H1 (cell line): ENCODE data around the gene RBFOX1. TPM values are rescaled to one million over a fixed set of nuclear protein-coding genes. Genes with fewer than 3 reads are reported as not detected.
A peak's percentile ranks its signal among the peaks of the same experiment; 100 is the strongest.

Experiments used
- CTCF ChIA-PET: fragments of 300-600 bp; sonication (Branson Sonifier 250); formaldehyde crosslinking; loops from one replicate; lab custom pipeline; 2021; ENCODE audit not compliant: partially characterized antibody; lab: Charles Lee
- POLR2A ChIA-PET: fragments of 300-600 bp; sonication (Branson Sonifier 250); formaldehyde crosslinking; loops from one replicate; lab custom pipeline; 2021; ENCODE audit warnings: inconsistent platforms; ENCODE audit not compliant: partially characterized antibody; lab: Charles Lee
- DNase-seq, 2 experiments: peaks; one replicate each; pipeline versions ENCODE4 v3.0.0 to v3.0.0-alpha.2; 2010 to 2022; ENCODE audit warnings: low spot score in 2 of 2, low read depth in 1 of 2, mixed read lengths in 1 of 2
- FAIRE-seq: peaks from 2 replicates; lab custom pipeline; 2011; peaks lifted over from hg19 to GRCh38; lab: Jason Lieb, UNC
- H2AFZ ChIP-seq: 2 replicates; pipeline ENCODE4 v1.8.1; 2012; ENCODE audit warnings: low read length, inconsistent platforms
- H2AK5ac ChIP-seq: 2 replicates; pipeline ENCODE4 v1.6.1; 2013; ENCODE audit warnings: low read depth, low read length
- H2BK120ac ChIP-seq: replicated peaks from 2 replicates; pipeline ENCODE3; 2013; ENCODE audit warnings: low read depth, low read length, inconsistent platforms
- H2BK12ac ChIP-seq: 2 replicates; pipeline ENCODE4 v1.6.1; 2013; ENCODE audit warnings: low read depth, low read length
- H2BK15ac ChIP-seq: 2 replicates; pipeline ENCODE4 v1.6.1; 2013; ENCODE audit warnings: low read length
- H2BK20ac ChIP-seq: 2 replicates; pipeline ENCODE4 v1.6.1; 2013; ENCODE audit warnings: low read length
- H2BK5ac ChIP-seq: 2 replicates; pipeline ENCODE4 v1.6.1; 2013; ENCODE audit warnings: low read depth, low read length
- H3K14ac ChIP-seq: 2 replicates; pipeline ENCODE4 v1.6.1; 2013; ENCODE audit warnings: inconsistent platforms; ENCODE audit not compliant: insufficient read length
- H3K18ac ChIP-seq: 2 replicates; pipeline ENCODE4 v1.6.1; 2013; ENCODE audit warnings: low read length; ENCODE audit errors: extremely low read depth
- H3K23ac ChIP-seq: 2 replicates; pipeline ENCODE4 v1.6.1; 2013; ENCODE audit warnings: inconsistent platforms; ENCODE audit not compliant: insufficient read length
- H3K23me2 ChIP-seq: 2 replicates; pipeline ENCODE4 v1.6.1; 2013; ENCODE audit warnings: low read depth, low read length
- H3K27ac ChIP-seq: 2 replicates; pipeline ENCODE4 v1.6.1; 2011; ENCODE audit warnings: low read depth, low read length, inconsistent platforms
- H3K27me3 ChIP-seq, 4 experiments: replicated peaks in 1 of 4; 1 replicate in 1 of 4; 2 replicates in 3 of 4; pipeline versions ENCODE4 v1.6.1 to v1.8.1; 2011 to 2013; ENCODE audit warnings: low read length in 3 of 4, mild to moderate bottlenecking in 3 of 4, inconsistent platforms in 2 of 4, mixed read lengths in 2 of 4, moderate library complexity in 1 of 4; ENCODE audit not compliant: control insufficient read depth in 3 of 4, insufficient read depth in 3 of 4; ENCODE audit errors: extremely low read depth in 1 of 4
- H3K36me3 ChIP-seq, 4 experiments: 2 replicates each; pipeline versions ENCODE4 v1.6.1 to v1.8.1; 2011 to 2013; ENCODE audit warnings: mild to moderate bottlenecking in 4 of 4, low read length in 3 of 4, moderate library complexity in 2 of 4, control low read depth in 1 of 4, inconsistent platforms in 1 of 4; ENCODE audit not compliant: insufficient read depth in 4 of 4, control insufficient read depth in 2 of 4
- H3K4ac ChIP-seq: replicated peaks from 2 replicates; pipeline ENCODE3; 2013; ENCODE audit warnings: low read length, low read depth, mixed read lengths, inconsistent platforms; ENCODE audit not compliant: insufficient read length
- H3K4me1 ChIP-seq, 4 experiments: replicated peaks in 1 of 4; 1 replicate in 1 of 4; 2 replicates in 3 of 4; pipeline versions ENCODE4 v1.6.1 to v1.8.1; 2011 to 2013; ENCODE audit warnings: low read length in 3 of 4, inconsistent platforms in 2 of 4, mixed read lengths in 1 of 4; ENCODE audit not compliant: insufficient read depth in 4 of 4, control insufficient read depth in 3 of 4
- H3K4me2 ChIP-seq, 2 experiments: 2 replicates each; pipeline versions ENCODE4 v1.6.1 to v1.8.1; 2011 to 2013; ENCODE audit warnings: low read depth in 2 of 2, low read length in 2 of 2, control low read depth in 1 of 2, inconsistent platforms in 1 of 2, mild to moderate bottlenecking in 1 of 2; ENCODE audit not compliant: insufficient read depth in 1 of 2
- H3K4me3 ChIP-seq, 4 experiments: fragments of 200-600, 300-600 bp in 1 of 4; sonication (generic), shearing (Covaris generic), sonication (Bioruptor Twin) in 1 of 4; 2 replicates each; pipeline versions ENCODE4 v1.5.1 to v1.8.1; 2011 to 2016; ENCODE audit warnings: low read length in 4 of 4, low read depth in 3 of 4, control low read depth in 2 of 4, inconsistent platforms in 2 of 4, mild to moderate bottlenecking in 2 of 4, mixed read lengths in 1 of 4, moderate library complexity in 1 of 4; ENCODE audit not compliant: insufficient read depth in 2 of 4; ENCODE audit errors: extremely low read depth in 1 of 4
- H3K56ac ChIP-seq: replicated peaks from 2 replicates; pipeline ENCODE3; 2013; ENCODE audit warnings: low read depth, mild to moderate bottlenecking, mixed read lengths, low read length, inconsistent platforms; ENCODE audit not compliant: insufficient read length
- H3K79me1 ChIP-seq: 2 replicates; pipeline ENCODE4 v1.6.1; 2013; ENCODE audit warnings: low read depth, low read length, control low read depth
- H3K79me2 ChIP-seq, 2 experiments: 2 replicates each; pipeline versions ENCODE4 v1.6.1 to v1.8.1; 2012 to 2013; ENCODE audit warnings: low read length in 2 of 2, mild to moderate bottlenecking in 2 of 2, inconsistent platforms in 1 of 2; ENCODE audit not compliant: insufficient read depth in 2 of 2, control insufficient read depth in 1 of 2
- H3K9ac ChIP-seq, 4 experiments: replicated peaks in 1 of 4; 1 replicate in 1 of 4; 2 replicates in 3 of 4; pipeline versions ENCODE4 v1.6.1 to v1.8.1; 2011 to 2013; ENCODE audit warnings: low read depth in 3 of 4, low read length in 3 of 4, control low read depth in 2 of 4, mild to moderate bottlenecking in 2 of 4, moderate library complexity in 2 of 4, inconsistent platforms in 1 of 4; ENCODE audit errors: extremely low read depth in 1 of 4
- H3K9me3 ChIP-seq, 2 experiments: 2 replicates each; pipeline versions ENCODE4 v1.6.1 to v1.8.1; 2012 to 2013; ENCODE audit warnings: mild to moderate bottlenecking in 2 of 2, moderate library complexity in 2 of 2, control low read depth in 1 of 2, inconsistent platforms in 1 of 2, low read depth in 1 of 2, low read length in 1 of 2, mixed read lengths in 1 of 2; ENCODE audit not compliant: insufficient read depth in 2 of 2
- H4K20me1 ChIP-seq, 2 experiments: replicated peaks in 1 of 2; 2 replicates each; pipeline versions ENCODE3 to v1.8.1; 2011 to 2013; ENCODE audit warnings: inconsistent platforms in 2 of 2, low read length in 2 of 2, mild to moderate bottlenecking in 1 of 2; ENCODE audit not compliant: insufficient read depth in 2 of 2, control insufficient read depth in 1 of 2
- H4K5ac ChIP-seq: 2 replicates; pipeline ENCODE4 v1.6.1; 2013; ENCODE audit warnings: low read length, low read depth, mixed read lengths, inconsistent platforms; ENCODE audit not compliant: insufficient read length
- H4K8ac ChIP-seq: 2 replicates; pipeline ENCODE4 v1.8.0; 2013; ENCODE audit warnings: mild to moderate bottlenecking, moderate library complexity, low read length, inconsistent platforms; ENCODE audit not compliant: insufficient read depth; ENCODE audit errors: extremely low read depth
- H4K91ac ChIP-seq: replicated peaks from 2 replicates; pipeline ENCODE3; 2013; ENCODE audit warnings: low read length, mixed read lengths, inconsistent platforms; ENCODE audit not compliant: insufficient read length
- BRCA1 ChIP-seq: IDR thresholded peaks from 2 replicates; pipeline ENCODE4 v1.6.1; 2012; ENCODE audit warnings: low read depth, low read length, improper control_type of control experiment
- CHD2 ChIP-seq: IDR thresholded peaks from 2 replicates; pipeline ENCODE4 v1.6.1; 2012; ENCODE audit warnings: low read length, improper control_type of control experiment
- FOSL1 ChIP-seq: IDR thresholded peaks from 2 replicates; pipeline ENCODE4 v1.6.1; 2011; ENCODE audit warnings: mild to moderate bottlenecking, low read depth, low read length, moderate library complexity; ENCODE audit not compliant: insufficient read depth
- TBP ChIP-seq: IDR thresholded peaks from 2 replicates; pipeline ENCODE4 v1.6.1; 2011; ENCODE audit warnings: low read depth, low read length, improper control_type of control experiment
- YY1 ChIP-seq: IDR thresholded peaks from 2 replicates; pipeline ENCODE4 v1.6.1; 2011; ENCODE audit warnings: low read depth, mild to moderate bottlenecking, low read length
- WGBS, 2 experiments: shearing (Covaris generic) in 1 of 2; methylation state at CpG; one replicate each; pipeline versions ENCODE4 v1.1.6 to v1.1.7; 2013 to 2015; ENCODE audit warnings: low lambda C conversion rate in 2 of 2, mixed read lengths in 2 of 2, inconsistent platforms in 1 of 2, low coverage in 1 of 2, missing lambda C conversion rate in 1 of 2; ENCODE audit not compliant: insufficient replicate concordance in 2 of 2, insufficient coverage in 1 of 2, insufficient read length in 1 of 2; ENCODE audit errors: extremely low coverage in 1 of 2, missing lambda C conversion rate in 1 of 2; 5-methylcytosine and 5-hydroxymethylcytosine counted together
- polyA plus RNA-seq, 7 experiments: library from polyadenylated mRNA; depleted of rRNA in 3 of 7; stranded (reverse) in 5 of 7; unstranded in 2 of 7; fragments of >200 nt in 5 of 7; fragments of 200-250 nt in 2 of 7; gene quantifications; 1 replicate in 5 of 7; 2 replicates in 1 of 7; 4 replicates in 1 of 7; pipeline versions ENCODE4 v1.2.1 to v1.2.3, GENCODE V29; 2011 to 2013; ENCODE audit warnings: missing spikeins in 2 of 7, mixed read lengths in 2 of 7
- total RNA-seq: library from RNA; stranded (reverse); fragmentation: NEBNext Ultra II Directional; extraction: Animal tissue kit (Norgen Biotek cat#: 25700); gene quantifications from 2 replicates; pipeline ENCODE4 v1.2.1, GENCODE V29; 2021

RBFOX1 gene
- total and polyA plus RNA-seq, 2 of the 8 experiments (the other 6 are each of a cell fraction or from before 2014, with no cell fraction given) = 1.7 to 2.8 TPM

- Histone ChIP-seq H2BK5ac (no peak overlapping the region), H2BK15ac (no peak overlapping the region), H3K9me3 (no peaks in the 10 kb centered on the region), H3K79me1 (no peaks in the 10 kb centered on the region), H3K27ac (no peak overlapping the region), H3K79me2 (no peaks in the 10 kb centered on the region), H3K18ac (no peak overlapping the region), H3K4me1 (peaks cover 0 to 13% (median 10%) of the 10 kb centered on the region in 4 experiments; a peak in 5 of 7 replicates), H2BK20ac (no peak overlapping the region), H4K8ac (no peak overlapping the region), H3K9ac (no peak overlapping the region), H3K4me2 (peak overlapping the region; percentile 98 to 99), H4K5ac (no peak overlapping the region), H3K4me3 (peak overlapping the region; percentile 73 to 99 (median 76); a peak in 5 of 8 replicates), H3K27me3 (peaks cover 2 to 32% (median 24%) of the 10 kb centered on the region in 4 experiments), H2AK5ac (no peak overlapping the region), H3K23me2 (peaks cover 15% of the 10 kb centered on the region), H2AFZ (no peak overlapping the region), H3K36me3 (no peaks in the 10 kb centered on the region), H2BK120ac (no peak overlapping the region), H4K91ac (no peak overlapping the region), H3K23ac (no peak overlapping the region), H2BK12ac (no peak overlapping the region; the same call in 1 of the 2 replicates), H3K56ac (no peak overlapping the region), H3K4ac (no peak overlapping the region), H3K14ac (no peak overlapping the region), H4K20me1 (peaks cover 0 to 2% of the 10 kb centered on the region in 2 experiments)
- TF ChIP-seq FOSL1 (no peak), YY1 (no peak), BRCA1 (no peak), CHD2 (no peak), TBP (no peak)
- CTCF ChIA-PET = interaction anchor here (0.6 to 1.0 kb wide), 3 partner anchors 9 to 306 kb away, joined by 3 to 4 read pairs (median 3); no protein-coding TSS in a partner anchor
- 39% methylated on average over 3 of the region's 4 CpGs; no CpG with 5 or more reads in 1 of the 2 experiments for WGBS, 2 experiments
- DNase-seq = no peak
- FAIRE-seq = no peak
- POLR2A ChIA-PET = no interaction called here
Measured at GRCh38 chr16:7304958-7305357, 27.7 kb upstream of the RBFOX1 start.
